Mononuclear cell (primary cell): ENCODE results near the gene TSPAN17. TPM values are rescaled to one million over a fixed set of nuclear protein-coding genes. Genes with fewer than 3 reads are reported as not detected.

Experiments used
- H3K27me3 ChIP-seq: 2 replicates; pipeline ENCODE4 v1.6.0; 2011; ENCODE audit warnings: low read length, control low read depth; ENCODE audit not compliant: insufficient read depth
- H3K4me1 ChIP-seq: 2 replicates; pipeline ENCODE4 v1.5.1; 2011; ENCODE audit warnings: mild to moderate bottlenecking, low read length, control low read depth; ENCODE audit not compliant: insufficient read depth
- H3K4me3 ChIP-seq: 2 replicates; pipeline ENCODE4 v1.5.1; 2011; ENCODE audit warnings: mild to moderate bottlenecking, low read length, moderate library complexity
- H3K9me3 ChIP-seq: 2 replicates; pipeline ENCODE4 v1.5.1; 2011; ENCODE audit warnings: low read depth, mild to moderate bottlenecking, control low read depth, low read length
- total RNA-seq: library from RNA; depleted of rRNA; stranded (reverse); fragments of >200 nt; gene quantifications from one replicate; pipeline ENCODE4 v1.2.3, GENCODE V29; 2012

Gene TSPAN17
- total RNA-seq, 1 donor, result 8.9 TPM

DNA sequence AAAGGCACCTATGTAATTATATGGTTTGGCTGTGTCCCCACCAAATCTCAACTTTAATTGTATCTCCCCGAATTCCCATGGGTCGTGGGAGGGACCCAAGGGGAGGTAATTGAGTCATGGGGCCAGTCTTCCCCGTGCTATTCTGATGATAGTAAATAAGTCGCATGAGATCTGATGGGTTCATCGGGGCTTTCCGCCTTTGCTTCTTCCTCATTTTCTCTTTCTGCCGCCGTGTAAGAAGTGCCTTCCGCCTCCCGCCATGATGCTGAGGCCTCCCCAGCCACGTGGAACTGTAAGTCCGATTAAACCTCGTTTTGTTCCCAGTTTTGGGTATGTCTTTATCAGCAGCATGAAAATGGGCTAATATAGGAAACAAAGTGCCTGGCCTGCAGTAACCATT is 56.6 kb downstream of the TSPAN17 start:
- H3K4me3 ChIP-seq, result no peak overlapping the region
- H3K27me3 ChIP-seq, result no peaks in the 10 kb centered on the region
- no peaks in the 10 kb centered on the region for H3K9me3 ChIP-seq
- no peaks in the 10 kb centered on the region for H3K4me1 ChIP-seq

DNA sequence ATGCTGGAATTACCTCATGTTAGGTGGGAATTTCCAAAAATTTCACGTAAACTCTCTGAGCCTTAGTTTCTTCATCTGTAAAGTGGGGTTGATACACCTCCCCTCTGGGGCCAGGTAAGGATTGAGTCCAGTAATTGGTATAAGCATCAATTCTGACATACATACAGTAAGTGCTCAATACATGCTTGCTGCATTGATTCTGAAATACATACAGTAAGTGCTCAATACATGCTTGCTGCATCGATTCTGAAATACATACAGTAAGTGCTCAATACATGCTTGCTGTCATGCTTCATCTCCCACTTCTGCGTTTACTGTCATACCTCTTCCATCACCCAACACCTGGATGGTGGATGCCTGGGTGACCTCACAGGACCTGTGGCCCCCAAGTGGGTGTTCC is 57.1 kb downstream of the TSPAN17 start:
- H3K27me3 ChIP-seq, result no peaks in the 10 kb centered on the region
- H3K4me1 ChIP-seq, result no peaks in the 10 kb centered on the region
- no peaks in the 10 kb centered on the region for H3K9me3 ChIP-seq
- H3K4me3 ChIP-seq, result no peak overlapping the region

DNA sequence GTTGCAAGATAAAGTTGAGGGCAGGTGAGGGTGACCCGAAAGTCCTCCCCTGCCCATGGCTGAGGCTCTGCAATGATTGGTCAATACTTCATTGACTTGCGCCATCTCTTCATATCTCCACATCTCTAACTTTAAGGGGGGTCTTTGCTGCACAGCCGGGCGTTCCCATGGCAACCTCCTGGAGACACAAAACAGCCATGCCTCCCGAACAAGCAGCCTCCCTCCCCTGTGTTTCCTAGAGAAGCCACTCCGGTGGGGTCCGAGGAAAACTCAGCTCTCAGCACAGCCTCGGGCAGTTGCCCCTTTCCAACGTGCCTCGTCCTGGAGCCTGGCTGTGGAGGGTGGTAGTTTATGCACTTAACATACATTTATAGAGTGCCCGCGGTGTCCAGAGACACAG is 57.5 kb downstream of the TSPAN17 start:
- H3K27me3 ChIP-seq, result no peaks in the 10 kb centered on the region
- no peaks in the 10 kb centered on the region for H3K4me1 ChIP-seq
- no peak overlapping the region for H3K4me3 ChIP-seq
- H3K9me3 ChIP-seq, result no peaks in the 10 kb centered on the region

Other genes starting within 250 kb of the TSPAN17 start
- 55.3 TPM for gene CLTB, start 230.9 kb upstream of the TSPAN17 start, total RNA-seq
- gene FAF2, start 199.1 kb upstream of the TSPAN17 start, total RNA-seq, result 30.1 TPM
- 24.9 TPM for gene RNF44, start 110.1 kb upstream of the TSPAN17 start, total RNA-seq
- 0.10 TPM for gene CDHR2, start 98.1 kb upstream of the TSPAN17 start, total RNA-seq
- gene GPRIN1, start 37.3 kb upstream of the TSPAN17 start, total RNA-seq, result 0.94 TPM
- not detected for gene SNCB, start 16.9 kb upstream of the TSPAN17 start, total RNA-seq
- 0.10 TPM for gene EIF4E1B, start 16.8 kb upstream of the TSPAN17 start, total RNA-seq
- not detected for gene UNC5A, start 163.1 kb downstream of the TSPAN17 start, total RNA-seq